MCF 10A (cell line): ENCODE results near the gene TMEM126A. TPM values are rescaled to one million over a fixed set of nuclear protein-coding genes. Genes with fewer than 3 reads are reported as not detected.

Experiments used
- BruUV-seq: library from RNA; stranded (reverse); fragments of 400-500 nt; replicated peaks from 2 replicates; lab custom pipeline; 2021; lab: Mats Ljungman, UMichigan
- CTCF ChIA-PET: fragments of 300-600 bp; sonication (Branson Sonifier 250); formaldehyde crosslinking; extraction: SDS; loops from one replicate; lab custom pipeline; 2021; ENCODE audit warnings: antibody characterized with exemption, inconsistent platforms; lab: Yijun Ruan, JAX
- POLR2A ChIA-PET: fragments of 300-600, 350-650 bp; sonication (Branson Sonifier 250); formaldehyde crosslinking; extraction: SDS; loops from one replicate; lab custom pipeline; 2020; ENCODE audit warnings: antibody characterized with exemption, inconsistent platforms; lab: Yijun Ruan, JAX
- DNase-seq: peaks from one replicate; pipeline ENCODE4 v3.0.0-alpha.2; 2018; ENCODE audit not compliant: unreplicated experiment
- H3K27ac Mint-ChIP-seq: one replicate; pipeline ENCODE4 v1.8.0; 2022; ENCODE audit warnings: mild to moderate bottlenecking, low read depth, mixed read lengths; ENCODE audit not compliant: unreplicated experiment
- H3K27me3 Mint-ChIP-seq: one replicate; pipeline ENCODE4 v1.8.0; 2022; ENCODE audit warnings: mixed read lengths; ENCODE audit not compliant: insufficient read depth, unreplicated experiment
- H3K36me3 Mint-ChIP-seq: one replicate; pipeline ENCODE4 v1.8.0; 2022; ENCODE audit warnings: mild to moderate bottlenecking, moderate library complexity, mixed read lengths; ENCODE audit not compliant: insufficient read depth, unreplicated experiment
- H3K4me1 Mint-ChIP-seq: one replicate; pipeline ENCODE4 v1.8.0; 2022; ENCODE audit warnings: mixed read lengths; ENCODE audit not compliant: insufficient read depth, unreplicated experiment
- H3K4me3 Mint-ChIP-seq: one replicate; pipeline ENCODE4 v1.8.0; 2022; ENCODE audit warnings: mild to moderate bottlenecking, moderate library complexity, mixed read lengths; ENCODE audit not compliant: unreplicated experiment
- H3K9me3 Mint-ChIP-seq: one replicate; pipeline ENCODE4 v1.8.0; 2022; ENCODE audit warnings: mixed read lengths; ENCODE audit not compliant: unreplicated experiment
- intact Hi-C: fragments of 100-400 bp; cut with micrococcal nuclease; formaldehyde crosslinking; loops from 2 replicates; pipeline ENCODE4 v1.14.1; 2022
- total RNA-seq: library from RNA; stranded (reverse); gene quantifications from 2 replicates; pipeline ENCODE4 v1.2.3, GENCODE V29; 2022
- TF ChIP-seq, protein P1 (sequence below): fragments of 200-600 bp; IDR thresholded peaks from one replicate; pipeline ENCODE4 v1.8.0; 2022; ENCODE audit warnings: antibody characterized with exemption, mild to moderate bottlenecking; ENCODE audit not compliant: unreplicated experiment

The TMEM126A gene
- total RNA-seq, 1 experiment from 2014 or later: 33.5 TPM

DNA sequence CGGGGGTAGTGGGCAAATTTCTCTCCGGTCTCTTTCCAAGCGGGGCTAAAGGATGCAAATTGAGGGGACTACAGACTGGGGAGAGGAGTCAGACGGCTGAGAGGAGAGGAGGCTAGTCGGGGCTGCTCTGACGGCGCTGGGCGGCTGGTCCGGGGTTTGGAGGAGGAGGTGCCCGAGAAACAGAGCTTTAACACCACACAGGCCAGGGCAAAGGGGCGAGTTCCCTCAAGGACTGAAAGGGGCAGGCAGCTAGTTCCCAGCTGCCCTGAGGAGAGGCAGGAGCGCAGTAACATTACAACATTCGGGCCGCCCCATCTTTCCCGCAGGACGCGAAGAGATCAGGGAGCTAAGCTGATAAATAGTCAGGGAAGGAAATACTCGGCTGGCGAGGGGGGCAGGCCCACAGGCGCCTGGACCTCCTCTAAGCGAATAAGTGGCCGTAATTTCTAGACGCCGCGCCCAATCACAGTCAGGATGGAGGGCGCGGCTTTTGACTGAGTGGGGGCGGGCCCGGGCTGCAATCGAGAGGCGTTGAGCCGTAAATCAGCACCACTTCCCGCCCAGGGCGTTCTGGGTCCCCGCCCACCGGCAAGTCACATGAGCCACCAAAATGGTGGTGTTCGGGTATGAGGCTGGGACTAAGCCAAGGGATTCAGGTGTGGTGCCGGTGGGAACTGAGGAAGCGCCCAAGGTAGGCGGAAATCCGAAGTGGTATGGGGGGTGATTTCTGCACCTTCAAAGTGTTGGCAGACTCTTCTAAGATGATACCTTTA is 19.6 kb upstream of the TMEM126A start, which contains the start of gene TMEM126B:
Gene TMEM126B, plus strand, starts transcription at position 596 of the 773 bp plus-strand sequence. Its CDS starts 15 bp downstream, at position 611.
- Mint-ChIP-seq H3K4me1 (peaks cover 14% of the 10 kb centered on the region), H3K27ac (peak within 1 kb of the TSS; percentile 96)
- no TSS peak for BruUV-seq

DNA sequence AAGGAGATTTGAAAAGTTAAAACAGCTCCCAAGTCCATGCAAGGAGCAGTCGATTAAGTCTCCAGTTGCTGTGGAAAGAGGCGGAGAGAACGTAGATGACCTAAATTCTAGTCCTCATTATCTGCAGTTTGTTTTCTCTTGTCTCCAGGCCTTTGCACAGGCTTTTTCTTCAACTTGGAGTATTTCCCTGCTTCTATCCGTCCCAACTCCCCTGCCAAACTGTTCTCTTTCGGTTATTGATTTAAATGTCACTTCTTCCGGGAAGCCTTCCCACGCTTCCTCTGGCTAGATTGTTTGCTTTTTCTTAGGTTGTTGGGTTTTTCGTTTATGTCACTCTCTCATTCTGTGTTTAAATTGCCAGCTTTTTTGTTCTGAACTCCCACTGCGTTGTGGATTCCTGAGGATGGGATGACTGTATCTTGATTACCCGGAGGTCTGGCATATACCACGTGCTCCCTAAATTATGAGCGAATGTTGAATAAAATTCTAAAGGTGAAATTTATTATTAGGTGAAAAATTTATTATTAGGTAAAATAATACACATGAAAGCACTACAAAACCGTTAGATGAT is 18.9 kb upstream of the TMEM126A start:
- POLR2A ChIA-PET: interaction anchor here (0.5 to 7.6 kb wide), 22 partner anchors 9 to 852 kb away, joined by 3 to 152 read pairs (median 4); partner anchors contain the start of genes CREBZF, EED and TMEM126A
- BruUV-seq: TSS peak; percentile 59
- intact Hi-C loops: loop anchor here (1.0 to 10.0 kb wide), 3 partner anchors 36 to 616 kb away; partner anchors contain the start of gene CREBZF

More for the DNA sequence above, 19.6 kb upstream of the TMEM126A start, which contains the start of gene TMEM126B:
- H3K4me3 Mint-ChIP-seq: peak within 1 kb of the TSS; percentile 92
- peak; percentile 98 for DNase-seq
- ChIA-PET POLR2A (interaction anchor here (0.5 to 7.6 kb wide), 25 partner anchors 10 to 853 kb away, joined by 3 to 152 read pairs (median 4); partner anchors contain the start of genes CREBZF, EED and TMEM126A), CTCF (interaction anchor here (0.6 to 1.2 kb wide), 3 partner anchors 32 to 640 kb away, joined by 3 read pairs; no protein-coding TSS in a partner anchor)
- H3K9me3 Mint-ChIP-seq: no peaks in the 10 kb centered on the region
- no peaks in the 10 kb centered on the region for H3K27me3 Mint-ChIP-seq
- H3K36me3 Mint-ChIP-seq: peaks cover 15% of the 10 kb centered on the region
- TF ChIP-seq, protein P1, sequence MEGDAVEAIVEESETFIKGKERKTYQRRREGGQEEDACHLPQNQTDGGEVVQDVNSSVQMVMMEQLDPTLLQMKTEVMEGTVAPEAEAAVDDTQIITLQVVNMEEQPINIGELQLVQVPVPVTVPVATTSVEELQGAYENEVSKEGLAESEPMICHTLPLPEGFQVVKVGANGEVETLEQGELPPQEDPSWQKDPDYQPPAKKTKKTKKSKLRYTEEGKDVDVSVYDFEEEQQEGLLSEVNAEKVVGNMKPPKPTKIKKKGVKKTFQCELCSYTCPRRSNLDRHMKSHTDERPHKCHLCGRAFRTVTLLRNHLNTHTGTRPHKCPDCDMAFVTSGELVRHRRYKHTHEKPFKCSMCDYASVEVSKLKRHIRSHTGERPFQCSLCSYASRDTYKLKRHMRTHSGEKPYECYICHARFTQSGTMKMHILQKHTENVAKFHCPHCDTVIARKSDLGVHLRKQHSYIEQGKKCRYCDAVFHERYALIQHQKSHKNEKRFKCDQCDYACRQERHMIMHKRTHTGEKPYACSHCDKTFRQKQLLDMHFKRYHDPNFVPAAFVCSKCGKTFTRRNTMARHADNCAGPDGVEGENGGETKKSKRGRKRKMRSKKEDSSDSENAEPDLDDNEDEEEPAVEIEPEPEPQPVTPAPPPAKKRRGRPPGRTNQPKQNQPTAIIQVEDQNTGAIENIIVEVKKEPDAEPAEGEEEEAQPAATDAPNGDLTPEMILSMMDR: no peak
- intact Hi-C loops: loop anchor here (1.0 to 10.0 kb wide), 3 partner anchors 37 to 617 kb away; partner anchors contain the start of gene CREBZF

DNA sequence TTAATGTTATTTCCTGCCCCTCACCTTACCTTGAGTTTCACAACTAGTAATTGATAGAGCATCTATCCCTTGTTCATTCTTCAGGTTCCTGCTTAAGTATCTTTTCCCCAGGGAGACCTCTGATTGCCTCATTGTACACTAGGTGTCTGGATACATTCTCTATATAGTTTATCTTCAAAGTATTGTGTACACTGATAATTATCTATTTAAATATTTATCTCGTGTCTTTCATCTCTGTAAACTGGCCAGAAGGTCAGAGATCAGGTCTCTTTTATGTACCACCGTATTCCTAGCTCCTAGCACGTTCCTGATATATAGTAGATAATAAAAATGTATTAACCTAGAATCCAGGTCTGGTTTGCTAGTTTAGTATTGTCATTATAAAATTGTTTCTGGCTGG is 13.0 kb upstream of the TMEM126A start:
- ChIA-PET POLR2A (interaction anchor here (0.7 kb wide), 1 partner anchor 14 kb away, joined by 3 read pairs; no protein-coding TSS in a partner anchor), CTCF (no interaction called here)
- TF ChIP-seq, protein P1: no peak
- intact Hi-C loops: no loop called here
- DNase-seq: no peak
- BruUV-seq: no TSS peak
- no peaks in the 10 kb centered on the region for H3K4me1 Mint-ChIP-seq
- no peaks in the 10 kb centered on the region for H3K27me3 Mint-ChIP-seq
- H3K9me3 Mint-ChIP-seq: no peaks in the 10 kb centered on the region
- no peak overlapping the region for H3K27ac Mint-ChIP-seq
- H3K36me3 Mint-ChIP-seq: peaks cover 30% of the 10 kb centered on the region
- no peak overlapping the region for H3K4me3 Mint-ChIP-seq

More for the DNA sequence above, 18.9 kb upstream of the TMEM126A start:
- Mint-ChIP-seq H3K9me3 (no peaks in the 10 kb centered on the region), H3K4me3 (peak overlapping the region; percentile 92), H3K27ac (peak overlapping the region; percentile 96), H3K36me3 (peaks cover 15% of the 10 kb centered on the region), H3K4me1 (peaks cover 14% of the 10 kb centered on the region), H3K27me3 (no peaks in the 10 kb centered on the region)
- CTCF ChIA-PET: interaction anchor here (0.9 to 1.2 kb wide), 2 partner anchors 31 to 33 kb away, joined by 3 read pairs; no protein-coding TSS in a partner anchor
- TF ChIP-seq, protein P1: no peak
- no peak for DNase-seq
